AG04450 (cell line): ENCODE data around the gene LASP1. TPM values are rescaled to one million over a fixed set of nuclear protein-coding genes. Genes with fewer than 3 reads are reported as not detected.

Experiments
- CTCF ChIA-PET: fragments of 300-600, 350-600 bp; formaldehyde crosslinking; extraction: SDS; loops from one replicate; lab custom pipeline; 2022; ENCODE audit warnings: antibody characterized with exemption, inconsistent platforms; lab: Charles Lee
- POLR2A ChIA-PET: fragments of 350-600 bp; formaldehyde crosslinking; extraction: SDS; loops from one replicate; lab custom pipeline; 2021; ENCODE audit warnings: antibody characterized with exemption, inconsistent platforms; lab: Yijun Ruan, JAX
- DNase-seq: peaks from one replicate; pipeline ENCODE4 v3.0.0-alpha.2; 2011; ENCODE audit warnings: low read depth, low spot score
- H3K27ac ChIP-seq: one replicate; pipeline ENCODE4 v1.5.1; 2012; ENCODE audit warnings: low read depth, low read length, control low read depth
- H3K27me3 ChIP-seq: one replicate; pipeline ENCODE4 v1.6.0; 2012; ENCODE audit warnings: low read length; ENCODE audit not compliant: control insufficient read depth, insufficient read depth
- H3K4me3 ChIP-seq: 2 replicates; pipeline ENCODE4 v1.5.1; 2011; ENCODE audit warnings: mild to moderate bottlenecking, low read depth, low read length, control low read depth
- H3K9me3 ChIP-seq: 2 replicates; pipeline ENCODE4 v1.5.1; 2012; ENCODE audit warnings: low read length; ENCODE audit not compliant: control insufficient read depth, insufficient read depth
- CTCF ChIP-seq: IDR thresholded peaks from 2 replicates; pipeline ENCODE4 v1.5.1; 2011; ENCODE audit warnings: low read depth, low read length, control low read depth, inconsistent platforms
- polyA plus RNA-seq: library from polyadenylated mRNA; depleted of rRNA; stranded (reverse); fragments of >200 nt; gene quantifications from 2 replicates; pipeline ENCODE4 v1.2.3, GENCODE V29; 2011

Gene LASP1
- polyA plus RNA-seq, 1 experiment = 181 TPM

DNA sequence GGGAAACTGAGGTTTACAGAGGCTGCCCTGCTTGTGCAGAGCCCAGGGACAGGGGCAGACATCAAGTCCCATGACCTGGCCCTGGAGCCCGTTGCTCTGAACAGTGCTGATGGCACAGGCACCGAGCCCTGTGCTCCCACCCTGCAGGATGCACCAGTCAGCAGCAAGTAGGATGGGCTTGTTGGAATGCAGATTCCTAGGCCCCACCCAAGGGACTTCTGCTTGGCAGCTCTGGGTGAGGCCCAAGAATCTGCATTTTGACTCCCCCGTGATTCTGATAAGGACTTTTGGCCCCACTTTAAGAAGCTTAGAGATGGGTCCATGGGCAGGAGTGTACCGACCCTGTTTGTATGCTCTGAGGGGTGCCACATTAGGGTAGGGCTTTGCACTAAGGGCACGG is 23.3 kb downstream of the LASP1 start:
- Histone ChIP-seq H3K9me3 (no peaks in the 10 kb centered on the region; the same call in 1 of the 2 replicates), H3K27me3 (no peaks in the 10 kb centered on the region), H3K27ac (no peak overlapping the region), H3K4me3 (no peak overlapping the region)
- ChIA-PET CTCF (no interaction called here), POLR2A (interaction anchor here (0.7 to 1.3 kb wide), 3 partner anchors 22 to 30 kb away, joined by 3 to 4 read pairs (median 3); partner anchors contain the start of gene LASP1)
- no peak for TF ChIP-seq CTCF
- DNase-seq = no peak

DNA sequence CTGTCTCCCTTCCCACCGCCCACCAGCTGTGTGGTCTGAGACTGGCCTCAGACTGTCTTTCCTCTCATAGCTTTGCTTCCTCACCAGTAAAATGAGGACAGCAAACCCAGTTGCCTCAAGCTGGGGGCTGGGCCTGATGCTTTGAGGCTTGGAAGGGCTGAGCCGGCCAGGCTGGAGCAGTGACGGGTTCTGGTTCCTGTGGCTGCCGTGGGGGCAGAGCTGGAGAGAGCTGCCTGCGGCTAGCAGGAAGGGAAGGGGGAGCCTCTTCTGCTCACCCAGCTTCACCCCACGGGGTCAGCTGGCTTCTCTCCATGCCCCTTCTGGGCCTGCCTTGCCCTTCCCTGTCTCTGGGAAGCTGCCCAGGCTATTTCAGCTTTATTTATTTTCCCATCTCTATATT is 23.7 kb downstream of the LASP1 start:
- DNase-seq = no peak
- H3K4me3 ChIP-seq = no peak overlapping the region
- ChIA-PET CTCF (no interaction called here), POLR2A (interaction anchor here (0.7 to 1.3 kb wide), 3 partner anchors 22 to 29 kb away, joined by 3 to 4 read pairs (median 3); partner anchors contain the start of gene LASP1)
- no peaks in the 10 kb centered on the region for H3K27me3 ChIP-seq
- no peaks in the 10 kb centered on the region; the same call in 1 of the 2 replicates for H3K9me3 ChIP-seq
- H3K27ac ChIP-seq = no peak overlapping the region
- no peak for TF ChIP-seq CTCF

DNA sequence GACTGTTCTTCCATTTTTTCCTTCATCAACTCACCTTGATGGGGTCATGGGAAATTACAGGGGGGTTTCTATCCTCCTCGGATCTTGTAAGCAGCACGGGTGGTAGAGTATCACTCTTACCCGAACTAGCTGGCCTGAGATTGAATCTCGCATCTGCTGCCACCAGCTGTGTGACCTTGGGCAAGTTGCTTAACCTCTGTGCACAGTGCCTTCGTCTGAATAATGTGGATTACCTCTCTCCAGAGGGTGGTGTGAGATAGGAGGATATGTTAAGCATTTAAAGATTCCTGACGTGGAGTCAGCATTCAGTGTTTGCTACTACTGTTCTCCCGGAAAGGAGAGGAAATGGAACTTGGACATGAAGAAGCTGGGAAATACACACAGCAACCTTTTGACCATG is 24.4 kb downstream of the LASP1 start:
- no peaks in the 10 kb centered on the region for H3K27me3 ChIP-seq
- no peaks in the 10 kb centered on the region; the same call in 1 of the 2 replicates for H3K9me3 ChIP-seq
- no peak overlapping the region for H3K4me3 ChIP-seq
- TF ChIP-seq CTCF = no peak
- peak overlapping the region; percentile 21 for H3K27ac ChIP-seq
- no peak for DNase-seq
- POLR2A ChIA-PET = interaction anchor here (0.7 to 1.3 kb wide), 2 partner anchors 25 to 28 kb away, joined by 3 read pairs; partner anchors contain the start of gene LASP1
- CTCF ChIA-PET = no interaction called here

- ChIA-PET CTCF (no interaction called here), POLR2A (no interaction called here)
- no peaks in the 10 kb centered on the region; the same call in 1 of the 2 replicates for H3K9me3 ChIP-seq
- no peak for DNase-seq
- H3K4me3 ChIP-seq = no peak overlapping the region
- no peak for TF ChIP-seq CTCF
- no peaks in the 10 kb centered on the region for H3K27me3 ChIP-seq
- peak overlapping the region; percentile 47 for H3K27ac ChIP-seq
Observed at GRCh38 chr17:38896346-38896954, 26.6 kb downstream of the LASP1 start.

DNA sequence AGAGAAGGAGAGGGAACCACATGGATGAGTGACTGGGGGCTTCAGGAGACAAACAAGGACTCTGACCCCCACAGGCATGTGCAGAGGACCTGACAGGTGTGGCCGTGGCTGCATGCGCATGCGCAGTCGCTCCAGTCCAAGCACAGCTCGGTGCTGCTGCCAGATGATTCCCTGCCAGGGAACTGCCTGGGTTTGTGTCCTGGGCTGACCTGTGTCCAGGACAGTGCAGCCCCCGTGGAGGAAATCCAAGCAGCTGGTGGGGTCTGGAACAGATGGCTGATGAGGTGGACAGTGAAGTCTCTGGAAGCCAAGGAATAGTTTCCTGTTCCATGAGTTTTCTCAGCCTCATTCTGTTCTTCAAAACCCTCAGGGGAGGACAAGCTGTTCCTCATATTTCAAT is 27.3 kb downstream of the LASP1 start:
- H3K27me3 ChIP-seq = no peaks in the 10 kb centered on the region
- ChIA-PET POLR2A (interaction anchor here (1.0 kb wide), 1 partner anchor 28 kb away, joined by 4 read pairs; the partner anchor contains the start of gene LASP1), CTCF (no interaction called here)
- TF ChIP-seq CTCF = no peak
- H3K4me3 ChIP-seq = no peak overlapping the region
- no peak for DNase-seq
- peak overlapping the region; percentile 47 for H3K27ac ChIP-seq
- H3K9me3 ChIP-seq = no peaks in the 10 kb centered on the region; the same call in 1 of the 2 replicates
